Liver (tissue), 9 donors: ENCODE results near the gene UBC. TPM values are rescaled to one million over a fixed set of nuclear protein-coding genes. Genes with fewer than 3 reads are reported as not detected.

Experiments
- DNase-seq: peaks from one replicate; pipeline ENCODE4 v3.0.0-alpha.2; 2017; ENCODE audit warnings: low spot score
- H3K27ac ChIP-seq, 2 donors: one replicate each; pipeline ENCODE4 v1.7.0; 2013; ENCODE audit warnings: inconsistent platforms in 2 of 2, low read length in 2 of 2, control low read depth in 1 of 2, low read depth in 1 of 2, mild to moderate bottlenecking in 1 of 2
- H3K27me3 ChIP-seq, 4 donors: one replicate each; pipeline versions ENCODE4 v1.6.1 to v1.7.0; 2013; ENCODE audit warnings: low read length in 3 of 4, inconsistent platforms in 1 of 4, mild to moderate bottlenecking in 1 of 4, moderate library complexity in 1 of 4; ENCODE audit not compliant: control insufficient read depth in 4 of 4, insufficient read depth in 4 of 4
- H3K36me3 ChIP-seq, 4 donors: one replicate each; pipeline versions ENCODE4 v1.6.1 to v1.7.0; 2013; ENCODE audit warnings: low read length in 3 of 4, mild to moderate bottlenecking in 3 of 4, low read depth in 1 of 4, moderate library complexity in 1 of 4; ENCODE audit not compliant: control insufficient read depth in 4 of 4, insufficient read depth in 3 of 4
- H3K4me1 ChIP-seq, 4 donors: one replicate each; pipeline versions ENCODE4 v1.6.1 to v1.7.0; 2013; ENCODE audit warnings: low read length in 3 of 4, mild to moderate bottlenecking in 3 of 4, moderate library complexity in 1 of 4; ENCODE audit not compliant: control insufficient read depth in 4 of 4, insufficient read depth in 4 of 4
- H3K4me3 ChIP-seq, 3 donors: one replicate each; pipeline versions ENCODE4 v1.6.1 to v1.7.0; 2013; ENCODE audit warnings: low read length in 3 of 3, control low read depth in 1 of 3, low read depth in 1 of 3, mild to moderate bottlenecking in 1 of 3
- H3K9ac ChIP-seq, 2 donors: one replicate each; pipeline ENCODE4 v1.7.0; 2013; ENCODE audit warnings: low read length in 2 of 2, mild to moderate bottlenecking in 2 of 2, moderate library complexity in 2 of 2, control low read depth in 1 of 2, low read depth in 1 of 2
- H3K9me3 ChIP-seq, 4 donors: one replicate each; pipeline versions ENCODE4 v1.6.1 to v1.7.0; 2013; ENCODE audit warnings: low read length in 3 of 4; ENCODE audit not compliant: control insufficient read depth in 4 of 4
- ATF3 ChIP-seq: IDR thresholded peaks from 2 replicates; pipeline ENCODE4 v1.6.1; 2016; ENCODE audit warnings: antibody characterized with exemption
- CTCF ChIP-seq: fragments of 150-350 bp; IDR thresholded peaks from 2 replicates; pipeline ENCODE4 v1.5.1; 2017; ENCODE audit warnings: improper control_type of control experiment, low read depth, low read length; ENCODE audit not compliant: missing input control
- EGR1 ChIP-seq, 2 donors: IDR thresholded peaks; 2 replicates each; pipeline ENCODE4 v1.6.1; 2016 to 2018; ENCODE audit warnings: antibody characterized with exemption in 2 of 2, low read depth in 2 of 2
- FOXA1 ChIP-seq: IDR thresholded peaks from 2 replicates; pipeline ENCODE4 v1.6.1; 2016; ENCODE audit warnings: antibody characterized with exemption
- FOXA2 ChIP-seq: IDR thresholded peaks from 2 replicates; pipeline ENCODE4 v1.6.1; 2016; ENCODE audit warnings: antibody characterized with exemption
- GABPA ChIP-seq, 2 donors: IDR thresholded peaks in 1 of 2; conservative IDR thresholded peaks in 1 of 2; 2 replicates each; pipeline ENCODE4 v1.6.1; 2016; ENCODE audit warnings: antibody characterized with exemption in 2 of 2, mild to moderate bottlenecking in 1 of 2, moderate library complexity in 1 of 2
- HNF4A ChIP-seq, 2 donors: conservative IDR thresholded peaks; 2 replicates each; pipeline ENCODE4 v1.6.1; 2016; ENCODE audit warnings: antibody characterized with exemption in 2 of 2, mild to moderate bottlenecking in 2 of 2
- HNF4G ChIP-seq: IDR thresholded peaks from 2 replicates; pipeline ENCODE4 v1.6.1; 2016; ENCODE audit warnings: antibody characterized with exemption
- JUND ChIP-seq, 2 donors: IDR thresholded peaks; 2 replicates each; pipeline ENCODE4 v1.6.1; 2016; ENCODE audit warnings: antibody characterized with exemption in 2 of 2
- MAX ChIP-seq: IDR thresholded peaks from 2 replicates; pipeline ENCODE4 v1.6.1; 2016; ENCODE audit warnings: antibody characterized with exemption
- NR2F2 ChIP-seq: IDR thresholded peaks from 2 replicates; pipeline ENCODE4 v1.6.1; 2016; ENCODE audit warnings: antibody characterized with exemption
- RAD21 ChIP-seq, 2 donors: IDR thresholded peaks; 2 replicates each; pipeline ENCODE4 v1.6.1; 2016; ENCODE audit warnings: antibody characterized with exemption in 2 of 2, mild to moderate bottlenecking in 2 of 2
- REST ChIP-seq: IDR thresholded peaks from 2 replicates; pipeline ENCODE4 v1.6.1; 2016; ENCODE audit warnings: antibody characterized with exemption, mild to moderate bottlenecking
- RXRA ChIP-seq, 2 donors: IDR thresholded peaks; 2 replicates each; pipeline ENCODE4 v1.6.1; 2017 to 2018; ENCODE audit warnings: antibody characterized with exemption in 2 of 2, mild to moderate bottlenecking in 1 of 2
- SP1 ChIP-seq: IDR thresholded peaks from 2 replicates; pipeline ENCODE4 v1.6.1; 2018; ENCODE audit warnings: antibody characterized with exemption, mild to moderate bottlenecking
- TAF1 ChIP-seq: conservative IDR thresholded peaks from 2 replicates; pipeline ENCODE4 v1.6.1; 2016; ENCODE audit warnings: antibody characterized with exemption, mild to moderate bottlenecking
- YY1 ChIP-seq: IDR thresholded peaks from 2 replicates; pipeline ENCODE4 v1.6.1; 2016; ENCODE audit warnings: antibody characterized with exemption, mild to moderate bottlenecking
- ZBTB33 ChIP-seq: IDR thresholded peaks from 2 replicates; pipeline ENCODE4 v1.6.1; 2016; ENCODE audit warnings: antibody characterized with exemption
- WGBS: extraction: QIAGEN DNeasy Blood & Tissue Kit; methylation state at CpG from one replicate; pipeline ENCODE4 v1.1.7; 2013; 5-methylcytosine and 5-hydroxymethylcytosine counted together
- polyA plus RNA-seq, 2 donors: library from polyadenylated mRNA; stranded (reverse) in 1 of 2; unstranded in 1 of 2; fragments of 200-250 nt in 1 of 2; fragments of >200 nt in 1 of 2; fragmentation: Nextera tagmentation in 1 of 2; extraction: Ambion mirVana in 1 of 2; gene quantifications; one replicate each; pipeline versions ENCODE4 v1.2.1 to v1.2.3, GENCODE V29; 2013 to 2015
- total RNA-seq, 2 donors: library from RNA; depleted of rRNA; stranded (reverse); fragments of >200 nt; gene quantifications; one replicate each; pipeline ENCODE4 v1.2.3, GENCODE V29; 2014
- donor health status: healthy.
- donor health status: healthy.
- donor health status: healthy.
- donor health status: healthy.
- donor health status: healthy.

The UBC gene
- total and polyA plus RNA-seq, 4 donors, result 385 to 624 (median 468) TPM

GRCh38 chr12:124916374-124917134, 2.1 kb upstream of the UBC start:
- Histone ChIP-seq H3K4me3 (peak overlapping the region; percentile 4 to 25 (median 19)), H3K9ac (peak overlapping the region; percentile 99 to 100), H3K36me3 (peaks cover 0 to 3% (median under 1%) of the 10 kb centered on the region in 4 donors), H3K27me3 (no peaks in the 10 kb centered on the region), H3K4me1 (peaks cover 3 to 22% (median 7%) of the 10 kb centered on the region in 4 donors), H3K9me3 (no peaks in the 10 kb centered on the region), H3K27ac (peak overlapping the region; percentile 100)
- WGBS, result 8% methylated on average over 5 of the region's 5 CpGs
- peak; percentile 90 for TF ChIP-seq REST
- TF ChIP-seq MAX, result peak; percentile 35
- TF ChIP-seq SP1, result peak; percentile 50
- peak; percentile 88 to 97 for TF ChIP-seq JUND (IDR thresholded peaks at IDR 0.05)
- TF ChIP-seq ATF3, result peak; percentile 84
- TF ChIP-seq FOXA1, result peak; percentile 22
- no peak for TF ChIP-seq CTCF
- TF ChIP-seq RXRA (IDR thresholded peaks at IDR 0.05), result peak; percentile 21 to 48
- peak in 1 of 2 donors; percentile 36 for TF ChIP-seq RAD21 (IDR thresholded peaks at IDR 0.05)
- peak; percentile 52 for TF ChIP-seq FOXA2
- TF ChIP-seq TAF1, result peak; percentile 28
- peak; percentile 95 for TF ChIP-seq YY1
- no peak for TF ChIP-seq EGR1 (IDR thresholded peaks at IDR 0.05; ENCODE audit: low read depth in 2 of 2)
- TF ChIP-seq NR2F2, result no peak
- TF ChIP-seq GABPA (IDR thresholded peaks at IDR 0.05 in 1 of 2, conservative IDR thresholded peaks at IDR 0.05 in 1 of 2), result no peak
- peak; percentile 73 to 80 for TF ChIP-seq HNF4A (conservative IDR thresholded peaks at IDR 0.05)
- peak; percentile 15 for TF ChIP-seq HNF4G
- TF ChIP-seq ZBTB33, result no peak
- DNase-seq, result no peak
